Measurements from ENCODE around the gene SEMA4B.
A peak's percentile ranks its signal among the peaks of the same experiment; 100 is the strongest.
"Not testable (repeated sequence)": the region's sequence is repeated elsewhere in the genome, so short reads cannot be mapped to it uniquely, and the experiment has no call there.

SEMA4B gene

DNA sequence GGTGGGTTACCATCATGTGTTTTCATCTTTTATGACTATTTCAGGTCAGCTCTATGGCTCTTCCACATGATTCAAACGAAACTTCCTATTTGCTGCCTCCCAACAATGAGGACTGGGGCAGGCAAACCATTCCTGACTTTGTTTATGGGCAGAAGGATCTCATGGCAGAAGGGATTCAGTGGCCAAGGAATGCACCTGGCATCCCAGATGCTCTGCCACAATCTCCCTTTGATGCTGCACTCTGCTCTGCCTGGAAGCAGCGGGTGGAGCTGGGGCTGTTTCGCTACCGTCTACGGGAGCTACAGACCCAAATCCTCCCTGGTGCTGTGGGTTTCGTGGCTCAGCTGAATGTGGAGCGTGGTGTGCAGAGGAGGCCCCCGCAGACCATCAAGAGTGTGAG is 39.7 kb downstream of the SEMA4B start:
- H3K27ac Mint-ChIP-seq = no peak overlapping the region
- no peak overlapping the region for H3K4me3 Mint-ChIP-seq
- peaks cover 31% of the 10 kb centered on the region for H3K36me3 Mint-ChIP-seq
- no peaks in the 10 kb centered on the region for H3K4me1 Mint-ChIP-seq
- no peaks in the 10 kb centered on the region for H3K9me3 Mint-ChIP-seq
- no peaks in the 10 kb centered on the region for H3K27me3 Mint-ChIP-seq
- no peak for ATAC-seq

DNA sequence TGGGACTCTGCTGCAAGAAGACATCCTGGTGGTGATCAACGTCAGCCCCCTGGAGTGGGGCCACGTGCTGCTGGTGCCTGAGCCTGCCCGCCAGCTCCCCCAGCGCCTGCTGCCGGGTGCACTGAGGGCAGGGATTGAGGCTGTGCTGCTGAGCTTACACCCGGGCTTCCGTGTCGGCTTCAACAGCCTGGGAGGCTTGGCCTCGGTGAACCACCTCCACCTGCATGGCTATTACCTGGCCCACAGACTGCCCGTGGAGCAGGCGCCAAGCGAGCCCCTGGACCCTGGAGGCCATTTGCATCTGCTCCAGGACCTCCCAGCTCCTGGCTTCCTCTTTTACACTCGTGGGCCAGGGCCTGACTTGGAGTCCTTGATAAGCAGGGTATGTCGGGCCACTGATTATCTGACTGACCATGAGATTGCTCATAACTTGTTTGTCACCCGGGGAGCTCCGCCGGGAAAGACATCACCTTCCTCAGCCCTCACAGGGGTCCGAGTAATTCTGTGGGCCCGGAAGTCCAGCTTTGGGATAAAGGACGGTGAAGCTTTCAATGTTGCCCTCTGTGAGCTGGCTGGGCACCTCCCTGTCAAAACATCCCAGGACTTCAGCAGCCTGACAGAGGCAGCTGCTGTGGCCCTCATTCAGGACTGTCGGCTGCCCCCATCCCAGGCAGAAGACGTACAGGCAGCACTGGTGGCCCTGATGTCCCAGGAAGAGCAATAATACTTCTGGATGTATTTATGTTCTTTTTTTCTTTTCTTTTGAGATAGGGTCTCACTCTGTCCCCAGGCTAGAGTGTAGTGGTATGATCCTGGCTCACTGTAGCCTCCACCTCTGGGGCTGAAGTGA is 40.4 kb downstream of the SEMA4B start:
- no peak overlapping the region for H3K4me3 Mint-ChIP-seq
- H3K27me3 Mint-ChIP-seq = no peaks in the 10 kb centered on the region
- H3K36me3 Mint-ChIP-seq = peaks cover 24% of the 10 kb centered on the region
- no peaks in the 10 kb centered on the region for H3K4me1 Mint-ChIP-seq
- no peak for ATAC-seq
- H3K9me3 Mint-ChIP-seq = no peaks in the 10 kb centered on the region
- no peak overlapping the region for H3K27ac Mint-ChIP-seq

DNA sequence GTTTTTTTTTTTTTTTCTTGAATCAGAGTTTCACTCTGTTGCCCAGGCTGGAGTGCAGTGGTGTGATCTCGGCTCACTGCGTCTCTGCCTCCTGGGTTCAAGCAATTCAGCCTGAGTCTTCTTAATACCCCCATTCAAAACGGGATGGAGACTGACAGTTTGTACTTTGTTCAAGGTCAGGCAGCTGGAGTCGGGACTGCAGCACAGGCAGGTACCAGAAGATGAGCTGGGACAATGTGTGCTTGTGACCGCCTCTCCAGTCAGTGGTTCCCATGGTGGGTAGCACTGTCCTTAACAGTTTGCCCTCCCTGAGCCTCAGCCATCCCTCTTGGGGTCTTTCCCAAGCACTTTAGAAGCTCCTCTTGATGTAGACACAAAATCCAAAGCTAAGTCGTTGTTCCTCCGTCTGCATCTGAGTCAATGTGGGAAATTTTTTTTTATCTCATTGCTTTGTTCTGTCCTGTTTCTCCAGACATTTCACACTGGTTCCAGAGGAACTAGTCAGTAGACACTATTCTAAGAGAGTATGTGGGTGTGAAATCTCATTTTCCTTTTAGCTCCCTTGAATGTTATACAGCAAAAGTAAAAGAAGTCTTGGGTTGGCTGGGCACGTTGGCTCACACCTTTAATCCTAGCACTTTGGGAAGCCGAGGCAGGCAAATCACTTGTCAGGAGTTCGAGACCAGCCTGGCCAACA is 43.0 kb downstream of the SEMA4B start:
- H3K27me3 Mint-ChIP-seq = no peaks in the 10 kb centered on the region
- no peaks in the 10 kb centered on the region for H3K9me3 Mint-ChIP-seq
- H3K4me3 Mint-ChIP-seq = no peak overlapping the region
- H3K36me3 Mint-ChIP-seq = peaks cover 12% of the 10 kb centered on the region
- peaks cover 5% of the 10 kb centered on the region for H3K4me1 Mint-ChIP-seq
- no peak overlapping the region for H3K27ac Mint-ChIP-seq
- ATAC-seq = no peak

DNA sequence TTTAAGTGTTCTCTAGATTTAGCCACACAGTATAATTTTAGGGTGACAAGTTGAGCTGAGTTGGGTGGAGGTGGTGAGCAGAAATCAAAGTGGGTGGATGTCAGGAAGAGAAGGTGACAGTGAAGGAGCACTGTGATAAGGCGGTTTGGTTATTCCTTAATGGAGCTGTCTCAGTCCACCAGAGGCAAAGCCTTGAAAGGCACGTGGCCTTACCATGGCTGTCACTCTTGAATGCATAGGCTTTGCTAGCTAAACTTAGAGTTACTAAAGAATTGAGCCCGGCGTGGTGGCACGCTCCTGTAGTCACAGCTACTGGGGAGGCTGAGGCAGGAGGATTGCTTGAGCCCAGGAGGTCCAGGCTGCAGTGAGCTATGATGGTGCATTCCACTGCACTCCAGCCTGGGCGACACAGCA is 47.7 kb downstream of the SEMA4B start:
- Mint-ChIP-seq H3K4me3 (peak overlapping the region; percentile 76), H3K36me3 (no peaks in the 10 kb centered on the region), H3K27me3 (no peaks in the 10 kb centered on the region), H3K27ac (peak overlapping the region; percentile 67), H3K9me3 (no peaks in the 10 kb centered on the region), H3K4me1 (peaks cover 18% of the 10 kb centered on the region)
- no peak for ATAC-seq

GRCh38 chr15:90249203-90249863 is 48.2 kb downstream of the SEMA4B start, which contains the start of gene TTLL13:
Gene TTLL13, plus strand, starts transcription at chr15:90249556. Its CDS starts 1,075 bp downstream, at chr15:90250631.
- Mint-ChIP-seq H3K36me3 (no peaks in the 10 kb centered on the region), H3K27ac (peak within 1 kb of the TSS; percentile 67), H3K9me3 (no peaks in the 10 kb centered on the region), H3K4me3 (peak within 1 kb of the TSS; percentile 76), H3K27me3 (no peaks in the 10 kb centered on the region), H3K4me1 (peaks cover 18% of the 10 kb centered on the region)
- peak; percentile 75 for ATAC-seq

GRCh38 chr15:90257776-90258175 is 56.6 kb downstream of the SEMA4B start:
- Mint-ChIP-seq H3K27ac (no peak overlapping the region), H3K4me1 (no peaks in the 10 kb centered on the region), H3K27me3 (peaks cover 12% of the 10 kb centered on the region), H3K9me3 (no peaks in the 10 kb centered on the region), H3K4me3 (no peak overlapping the region), H3K36me3 (peaks cover 8% of the 10 kb centered on the region)
- no peak for ATAC-seq

- ATAC-seq = no peak
Observed at GRCh38 chr15:90259524-90259923, 58.4 kb downstream of the SEMA4B start.

DNA sequence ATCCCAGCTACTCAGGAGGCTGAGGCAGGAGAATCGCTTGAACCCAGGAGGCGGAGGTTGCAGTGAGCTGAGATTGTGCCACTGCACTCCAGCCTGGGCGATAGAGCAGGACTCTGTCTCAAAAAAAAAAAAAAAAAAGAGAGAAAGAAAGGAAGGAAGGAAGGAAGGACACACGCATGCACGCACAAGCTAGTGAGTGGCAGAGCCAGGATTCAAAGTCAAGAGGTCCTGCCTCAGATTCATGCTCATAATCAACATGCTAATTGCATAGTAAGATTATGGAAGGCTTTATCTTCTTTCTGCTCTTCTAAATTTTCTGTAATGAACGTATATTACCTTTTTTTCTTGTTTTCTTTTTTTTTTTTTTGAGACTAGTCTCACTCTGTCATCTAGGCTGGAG is 59.6 kb downstream of the SEMA4B start:
- H3K4me3 Mint-ChIP-seq, H3K36me3 Mint-ChIP-seq, H3K27ac Mint-ChIP-seq, ATAC-seq, H3K9me3 Mint-ChIP-seq: not testable (repeated sequence)
- Mint-ChIP-seq H3K27me3 (peaks cover 12% of the 10 kb centered on the region), H3K4me1 (peaks cover 17% of the 10 kb centered on the region)

More at GRCh38 chr15:90259524-90259923, 58.4 kb downstream of the SEMA4B start:
- Mint-ChIP-seq H3K4me1 (peaks cover 11% of the 10 kb centered on the region), H3K27me3 (peaks cover 12% of the 10 kb centered on the region), H3K4me3 (no peak overlapping the region), H3K36me3 (peaks cover 9% of the 10 kb centered on the region), H3K27ac (no peak overlapping the region), H3K9me3 (no peaks in the 10 kb centered on the region)

GRCh38 chr15:90261811-90262210 is 60.7 kb downstream of the SEMA4B start:
- Mint-ChIP-seq H3K9me3 (no peaks in the 10 kb centered on the region), H3K4me3 (no peak overlapping the region), H3K27ac (no peak overlapping the region), H3K27me3 (peaks cover 1% of the 10 kb centered on the region), H3K36me3 (peaks cover 9% of the 10 kb centered on the region), H3K4me1 (peaks cover 24% of the 10 kb centered on the region)
- ATAC-seq = no peak

DNA sequence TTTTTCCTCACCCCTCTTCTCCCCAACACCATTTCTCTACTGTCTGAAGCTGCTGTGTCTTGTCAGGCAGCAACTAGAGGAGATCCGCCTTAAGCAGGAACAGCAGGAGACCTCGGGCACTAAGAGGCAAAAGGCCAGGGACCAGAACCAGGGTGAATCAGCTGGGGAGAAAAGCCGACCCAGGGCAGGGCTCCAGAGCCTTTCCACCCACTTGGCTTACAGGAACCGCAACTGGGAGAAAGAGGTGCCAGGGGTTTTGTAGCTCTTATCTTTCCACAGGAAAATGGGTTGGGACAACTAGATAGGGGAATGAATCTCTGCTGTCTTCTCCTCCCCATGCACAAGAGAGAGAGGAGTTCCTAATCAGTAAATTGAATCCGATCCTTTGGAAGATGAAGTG is 61.3 kb downstream of the SEMA4B start:
- H3K9me3 Mint-ChIP-seq = no peaks in the 10 kb centered on the region
- H3K36me3 Mint-ChIP-seq = peaks cover 9% of the 10 kb centered on the region
- no peak overlapping the region for H3K27ac Mint-ChIP-seq
- ATAC-seq = no peak
- H3K4me3 Mint-ChIP-seq = no peak overlapping the region
- no peaks in the 10 kb centered on the region for H3K27me3 Mint-ChIP-seq
- peaks cover 30% of the 10 kb centered on the region for H3K4me1 Mint-ChIP-seq

- ATAC-seq = no peak
- Mint-ChIP-seq H3K4me3 (peak overlapping the region; percentile 93), H3K36me3 (peaks cover 23% of the 10 kb centered on the region), H3K27me3 (no peaks in the 10 kb centered on the region), H3K4me1 (peaks cover 49% of the 10 kb centered on the region), H3K27ac (peak overlapping the region; percentile 93), H3K9me3 (no peaks in the 10 kb centered on the region)
Observed at GRCh38 chr15:90264671-90265070, 63.5 kb downstream of the SEMA4B start.

DNA sequence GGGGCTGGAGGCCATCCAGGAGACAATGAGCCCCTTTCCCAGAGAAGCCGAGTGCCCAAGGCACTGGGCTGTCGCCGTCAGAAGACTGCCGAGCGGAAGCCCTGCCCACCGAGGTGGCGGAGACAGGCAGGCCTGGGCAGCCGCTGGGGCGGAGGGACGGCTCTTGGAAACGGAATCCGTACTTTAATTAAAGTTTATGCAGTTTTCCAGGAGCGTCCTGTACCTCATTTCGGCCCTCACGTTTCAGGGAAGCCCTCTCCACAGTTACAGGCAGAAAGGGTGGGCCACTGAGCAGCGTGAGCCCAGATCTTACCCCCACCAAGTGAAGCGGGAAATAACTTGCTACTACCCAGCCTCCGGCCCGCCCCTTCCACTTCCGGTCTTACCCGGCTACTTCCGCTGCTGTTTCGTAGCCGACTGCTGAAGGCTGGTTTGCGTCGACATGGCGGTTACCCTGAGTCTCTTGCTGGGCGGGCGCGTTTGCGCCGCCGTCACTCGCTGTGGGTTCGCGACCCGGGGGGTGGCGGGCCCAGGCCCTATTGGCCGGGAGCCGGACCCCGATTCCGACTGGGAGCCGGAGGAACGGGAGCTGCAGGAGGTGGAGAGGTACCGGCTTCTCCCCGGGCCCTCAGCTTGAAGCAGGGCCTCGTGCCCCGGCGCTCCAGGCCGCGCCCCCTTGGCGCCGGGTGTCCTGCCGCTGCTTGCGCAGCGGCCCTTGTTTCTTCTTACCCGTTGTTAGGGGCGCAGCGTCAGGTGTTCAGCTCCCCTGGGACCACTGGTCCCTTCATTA is 64.3 kb downstream of the SEMA4B start, which contains the start of gene NGRN:
TSS of gene NGRN (plus strand) at position 402 of the 790 bp plus-strand sequence. CDS start at position 443, 41 bp downstream.
- H3K4me3 Mint-ChIP-seq = peak within 1 kb of the TSS; percentile 93

GRCh38 chr15:90266061-90266431 is 64.9 kb downstream of the SEMA4B start:
- ATAC-seq = peak; percentile 39
- Mint-ChIP-seq H3K9me3 (no peaks in the 10 kb centered on the region), H3K27ac (peak overlapping the region; percentile 93), H3K27me3 (no peaks in the 10 kb centered on the region), H3K36me3 (peaks cover 33% of the 10 kb centered on the region), H3K4me3 (peak overlapping the region; percentile 93), H3K4me1 (peaks cover 59% of the 10 kb centered on the region)

More for the DNA sequence above, 64.3 kb downstream of the SEMA4B start, which contains the start of gene NGRN:
- Mint-ChIP-seq H3K4me1 (peaks cover 57% of the 10 kb centered on the region), H3K36me3 (peaks cover 31% of the 10 kb centered on the region), H3K27me3 (no peaks in the 10 kb centered on the region), H3K9me3 (no peaks in the 10 kb centered on the region), H3K27ac (peak within 1 kb of the TSS; percentile 93)
- ATAC-seq = peak; percentile 97

GRCh38 chr15:90266485-90266884 is 65.4 kb downstream of the SEMA4B start:
- H3K27me3 Mint-ChIP-seq = no peaks in the 10 kb centered on the region
- H3K27ac Mint-ChIP-seq = peak overlapping the region; percentile 93
- peaks cover 37% of the 10 kb centered on the region for H3K36me3 Mint-ChIP-seq
- peak overlapping the region; percentile 93 for H3K4me3 Mint-ChIP-seq
- H3K9me3 Mint-ChIP-seq = no peaks in the 10 kb centered on the region
- no peak for ATAC-seq
- peaks cover 63% of the 10 kb centered on the region for H3K4me1 Mint-ChIP-seq
